ENCODE measurements around the gene MX2.

Gene MX2

DNA sequence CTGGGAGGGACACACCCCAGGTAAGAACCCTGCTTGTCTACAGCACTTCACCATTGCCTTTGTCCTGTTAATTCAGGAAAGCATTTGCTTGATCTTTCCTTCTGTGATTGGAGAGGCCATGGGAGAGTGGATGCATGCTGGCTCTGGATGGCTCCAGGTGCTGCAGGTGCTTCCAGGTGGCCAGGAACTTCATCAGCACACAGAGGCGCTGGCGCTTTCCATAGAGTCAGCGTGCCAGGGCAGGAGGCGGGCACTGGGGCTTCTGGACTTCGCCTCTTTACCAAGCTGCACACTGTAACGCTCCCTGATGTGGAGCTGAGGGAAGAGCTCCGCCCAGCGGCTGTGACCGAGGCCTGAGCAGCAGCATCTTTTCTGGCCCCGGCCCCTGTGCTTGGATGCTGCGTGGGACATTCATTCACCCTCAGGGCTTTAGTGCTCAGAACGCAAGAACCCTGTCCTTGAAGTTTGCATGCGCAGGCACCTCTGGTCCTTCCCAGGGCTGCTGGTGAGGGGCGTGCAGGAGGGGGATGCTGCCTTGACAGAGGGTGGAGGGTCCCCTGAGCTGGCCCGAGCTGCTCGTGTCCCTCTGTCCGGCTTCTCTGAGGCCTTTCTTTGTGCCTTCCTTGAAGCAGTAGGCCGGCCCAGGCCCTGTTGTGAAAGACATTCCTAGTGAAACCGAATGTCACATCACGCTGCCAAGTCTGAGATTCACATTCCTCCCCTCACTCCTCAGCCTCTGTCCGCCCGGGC lies 1.6 kb upstream of the MX2 start:
- H3K4me1 ChIP-seq (ENCODE audit: control insufficient read depth, insufficient read depth, low read length), result peaks cover 2% of the 10 kb centered on the region
- no peaks in the 10 kb centered on the region for H3K36me3 ChIP-seq (ENCODE audit: control insufficient read depth, insufficient read depth, low read length)
- no peak overlapping the region for H3K4me3 ChIP-seq (ENCODE audit: low read depth, low read length)
- H3K9me3 ChIP-seq (ENCODE audit: control insufficient read depth, insufficient read depth, low read length), result no peaks in the 10 kb centered on the region
- no peaks in the 10 kb centered on the region for H3K27me3 ChIP-seq (ENCODE audit: control insufficient read depth, insufficient read depth, low read length)
- no peak overlapping the region for H3K9ac ChIP-seq (ENCODE audit: low read depth, low read length)

GRCh38 chr21:41361053-41361785 lies 608 bp upstream of the MX2 start:
- peaks cover 2% of the 10 kb centered on the region for H3K4me1 ChIP-seq (ENCODE audit: control insufficient read depth, insufficient read depth, low read length)
- no peaks in the 10 kb centered on the region for H3K36me3 ChIP-seq (ENCODE audit: control insufficient read depth, insufficient read depth, low read length)

GRCh38 chr21:41362605-41363369 lies 960 bp downstream of the MX2 start:
- Histone ChIP-seq H3K27me3 (ENCODE audit: control insufficient read depth, insufficient read depth, low read length) (no peaks in the 10 kb centered on the region), H3K4me3 (ENCODE audit: low read depth, low read length) (no peak overlapping the region)

More at GRCh38 chr21:41361053-41361785, 608 bp upstream of the MX2 start:
- Histone ChIP-seq H3K9me3 (ENCODE audit: control insufficient read depth, insufficient read depth, low read length) (no peaks in the 10 kb centered on the region), H3K27me3 (ENCODE audit: control insufficient read depth, insufficient read depth, low read length) (no peaks in the 10 kb centered on the region), H3K9ac (ENCODE audit: low read depth, low read length) (no peak overlapping the region), H3K4me3 (ENCODE audit: low read depth, low read length) (no peak overlapping the region)

GRCh38 chr21:41363370-41364270 lies 1.8 kb downstream of the MX2 start:
- H3K27me3 ChIP-seq (ENCODE audit: control insufficient read depth, insufficient read depth, low read length), result no peaks in the 10 kb centered on the region
- no peaks in the 10 kb centered on the region for H3K9me3 ChIP-seq (ENCODE audit: control insufficient read depth, insufficient read depth, low read length)
- no peaks in the 10 kb centered on the region for H3K36me3 ChIP-seq (ENCODE audit: control insufficient read depth, insufficient read depth, low read length)
- H3K4me1 ChIP-seq (ENCODE audit: control insufficient read depth, insufficient read depth, low read length), result peaks cover 2% of the 10 kb centered on the region
- H3K9ac ChIP-seq (ENCODE audit: low read depth, low read length), result no peak overlapping the region
- no peak overlapping the region for H3K4me3 ChIP-seq (ENCODE audit: low read depth, low read length)

More at GRCh38 chr21:41362605-41363369, 960 bp downstream of the MX2 start:
- Histone ChIP-seq H3K36me3 (ENCODE audit: control insufficient read depth, insufficient read depth, low read length) (no peaks in the 10 kb centered on the region), H3K4me1 (ENCODE audit: control insufficient read depth, insufficient read depth, low read length) (peaks cover 2% of the 10 kb centered on the region), H3K9ac (ENCODE audit: low read depth, low read length) (no peak overlapping the region), H3K9me3 (ENCODE audit: control insufficient read depth, insufficient read depth, low read length) (no peaks in the 10 kb centered on the region)

DNA sequence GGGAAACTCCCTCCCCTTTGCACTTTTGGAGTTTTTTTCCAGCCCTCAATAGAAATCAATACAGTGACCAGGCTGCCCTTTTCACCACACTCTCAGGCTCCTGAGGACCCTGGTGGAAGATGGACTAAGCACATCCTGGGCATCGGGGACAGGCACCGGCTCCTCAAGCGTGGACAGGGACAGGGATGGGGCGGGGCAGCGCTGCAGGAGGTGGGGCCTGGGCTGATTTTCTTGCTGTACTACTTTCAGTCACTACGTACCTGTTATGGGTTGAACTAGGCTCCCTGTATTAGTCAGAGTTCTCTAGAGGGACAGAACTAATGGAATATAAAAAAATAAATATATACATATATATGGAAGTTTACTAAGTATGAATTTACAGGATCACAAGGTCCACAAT lies 2.5 kb downstream of the MX2 start:
- no peaks in the 10 kb centered on the region for H3K27me3 ChIP-seq (ENCODE audit: control insufficient read depth, insufficient read depth, low read length)
- peaks cover 2% of the 10 kb centered on the region for H3K4me1 ChIP-seq (ENCODE audit: control insufficient read depth, insufficient read depth, low read length)
- no peak overlapping the region for H3K4me3 ChIP-seq (ENCODE audit: low read depth, low read length)
- no peak overlapping the region for H3K9ac ChIP-seq (ENCODE audit: low read depth, low read length)
- H3K9me3 ChIP-seq (ENCODE audit: control insufficient read depth, insufficient read depth, low read length), result no peaks in the 10 kb centered on the region
- H3K36me3 ChIP-seq (ENCODE audit: control insufficient read depth, insufficient read depth, low read length), result no peaks in the 10 kb centered on the region

- Histone ChIP-seq H3K9me3 (ENCODE audit: control insufficient read depth, insufficient read depth, low read length) (no peaks in the 10 kb centered on the region), H3K36me3 (ENCODE audit: control insufficient read depth, insufficient read depth, low read length) (no peaks in the 10 kb centered on the region), H3K4me1 (ENCODE audit: control insufficient read depth, insufficient read depth, low read length) (no peaks in the 10 kb centered on the region), H3K9ac (ENCODE audit: low read depth, low read length) (no peak overlapping the region), H3K27me3 (ENCODE audit: control insufficient read depth, insufficient read depth, low read length) (peaks cover 6% of the 10 kb centered on the region), H3K4me3 (ENCODE audit: low read depth, low read length) (no peak overlapping the region)
Observed at GRCh38 chr21:41365377-41366107, 3.7 kb downstream of the MX2 start.

- peaks cover 6% of the 10 kb centered on the region for H3K27me3 ChIP-seq (ENCODE audit: control insufficient read depth, insufficient read depth, low read length)
- no peaks in the 10 kb centered on the region for H3K36me3 ChIP-seq (ENCODE audit: control insufficient read depth, insufficient read depth, low read length)
- H3K9ac ChIP-seq (ENCODE audit: low read depth, low read length), result no peak overlapping the region
- no peaks in the 10 kb centered on the region for H3K4me1 ChIP-seq (ENCODE audit: control insufficient read depth, insufficient read depth, low read length)
- H3K9me3 ChIP-seq (ENCODE audit: control insufficient read depth, insufficient read depth, low read length), result no peaks in the 10 kb centered on the region
- no peak overlapping the region for H3K4me3 ChIP-seq (ENCODE audit: low read depth, low read length)
Observed at GRCh38 chr21:41366522-41367151, 4.8 kb downstream of the MX2 start.

DNA sequence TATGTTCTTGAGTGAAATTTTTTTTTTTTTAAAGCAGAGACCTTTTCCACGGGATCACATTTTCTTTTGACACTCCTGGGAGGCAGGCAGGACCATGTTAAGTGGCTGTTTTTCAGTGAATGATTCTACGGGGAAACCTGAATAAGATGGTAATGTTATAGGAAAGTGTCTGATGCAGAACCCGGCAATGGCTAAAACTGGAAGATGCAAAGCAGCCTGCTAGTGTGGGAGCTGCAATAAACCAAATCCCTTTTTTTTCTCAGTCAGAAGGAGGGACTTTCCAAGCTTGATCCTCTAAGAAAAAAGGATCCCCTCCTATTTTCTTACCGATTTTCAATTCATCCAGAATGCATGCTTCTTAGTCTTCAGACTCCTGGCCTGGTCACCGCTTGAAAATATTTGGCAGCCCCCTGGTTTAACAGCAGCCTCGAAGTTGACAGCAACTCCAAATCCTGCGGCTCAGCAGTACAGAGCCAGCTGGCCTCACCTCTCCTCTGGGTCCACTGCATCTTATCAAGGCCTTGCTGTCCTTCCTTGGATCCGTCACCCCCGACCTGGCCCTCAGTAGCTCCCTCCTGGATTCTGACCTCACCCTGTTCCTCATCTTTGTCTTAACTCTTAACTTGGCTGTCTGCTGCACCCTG lies 5.6 kb downstream of the MX2 start:
- H3K4me1 ChIP-seq (ENCODE audit: control insufficient read depth, insufficient read depth, low read length), result no peaks in the 10 kb centered on the region
- peaks cover 6% of the 10 kb centered on the region for H3K27me3 ChIP-seq (ENCODE audit: control insufficient read depth, insufficient read depth, low read length)
- no peak overlapping the region for H3K4me3 ChIP-seq (ENCODE audit: low read depth, low read length)
- no peak overlapping the region for H3K9ac ChIP-seq (ENCODE audit: low read depth, low read length)
- no peaks in the 10 kb centered on the region for H3K9me3 ChIP-seq (ENCODE audit: control insufficient read depth, insufficient read depth, low read length)
- H3K36me3 ChIP-seq (ENCODE audit: control insufficient read depth, insufficient read depth, low read length), result no peaks in the 10 kb centered on the region

DNA sequence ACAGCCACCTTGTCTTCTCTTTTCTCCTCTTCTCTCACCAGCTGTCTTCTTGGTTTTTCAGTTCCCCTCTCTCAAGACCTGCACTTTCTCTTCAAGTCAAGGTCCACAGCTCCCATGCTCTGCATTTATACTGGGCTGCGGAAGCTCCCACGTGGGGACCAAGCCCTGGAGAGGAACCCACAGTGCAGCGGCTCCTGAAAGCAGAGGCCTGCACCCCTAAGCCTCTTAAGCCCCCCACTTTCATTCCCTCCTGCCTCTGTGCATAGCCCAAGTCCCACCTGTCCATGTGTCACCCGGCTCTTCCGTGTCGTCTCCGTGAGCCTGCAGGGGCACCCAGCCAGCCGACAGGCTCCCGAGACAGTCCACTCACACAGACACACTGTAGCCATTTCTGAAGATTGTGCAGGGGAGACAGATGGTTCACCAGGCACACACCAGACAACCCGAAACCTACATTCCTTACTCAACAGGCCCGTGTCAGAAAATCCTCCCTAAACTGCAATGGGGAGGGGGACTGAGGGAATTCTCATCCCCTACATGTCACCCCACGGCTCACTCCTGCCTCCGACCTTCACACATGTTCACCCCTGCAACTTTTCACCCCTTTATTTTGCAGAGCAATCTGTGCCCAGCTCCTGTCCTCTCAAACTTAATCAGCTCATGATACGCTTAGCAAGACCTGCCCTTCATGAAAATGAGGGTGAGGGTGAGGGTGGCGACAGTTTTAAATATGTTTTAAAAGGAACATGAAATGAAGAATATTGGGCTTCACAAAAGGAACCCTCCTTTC lies 6.3 kb downstream of the MX2 start:
- no peaks in the 10 kb centered on the region for H3K4me1 ChIP-seq (ENCODE audit: control insufficient read depth, insufficient read depth, low read length)
- no peak overlapping the region for H3K4me3 ChIP-seq (ENCODE audit: low read depth, low read length)
- no peaks in the 10 kb centered on the region for H3K36me3 ChIP-seq (ENCODE audit: control insufficient read depth, insufficient read depth, low read length)
- peaks cover 6% of the 10 kb centered on the region for H3K27me3 ChIP-seq (ENCODE audit: control insufficient read depth, insufficient read depth, low read length)
- H3K9ac ChIP-seq (ENCODE audit: low read depth, low read length), result no peak overlapping the region
- no peaks in the 10 kb centered on the region for H3K9me3 ChIP-seq (ENCODE audit: control insufficient read depth, insufficient read depth, low read length)

Measured in iPS-15b (cell line).